Measurements from ENCODE around the gene FOXN4.
"Not testable (repeated sequence)": the region's sequence is repeated elsewhere in the genome, so short reads cannot be mapped to it uniquely, and the experiment has no call there.

Gene FOXN4

GRCh38 chr12:109308534-109309380 is at the start of gene FOXN4:
TSS of gene FOXN4 (minus strand) at chr12:109309284. CDS start at chr12:109308321, 963 bp downstream.
- DNase-seq (ENCODE audit: low spot score): no peak

- DNase-seq (ENCODE audit: low spot score): no peak
Measured at GRCh38 chr12:109358154-109358869, 49.2 kb upstream of the FOXN4 start.

GRCh38 chr12:109357032-109357431 is 47.9 kb upstream of the FOXN4 start:
- DNase-seq (ENCODE audit: low spot score): no peak

- no peak for DNase-seq (ENCODE audit: low spot score)
Measured at GRCh38 chr12:109356577-109356976, 47.5 kb upstream of the FOXN4 start.

- DNase-seq (ENCODE audit: low spot score): no peak
Measured at GRCh38 chr12:109352184-109352583, 43.1 kb upstream of the FOXN4 start.

GRCh38 chr12:109347589-109347988 is 38.5 kb upstream of the FOXN4 start, which contains the start of gene MYO1H:
TSS of gene MYO1H (plus strand) at chr12:109347900. CDS start at chr12:109347961, 61 bp downstream.
- DNase-seq (ENCODE audit: low spot score): no peak

GRCh38 chr12:109346920-109347319 is 37.8 kb upstream of the FOXN4 start:
- DNase-seq (ENCODE audit: low spot score): no peak

- DNase-seq (ENCODE audit: low spot score): no peak
Measured at GRCh38 chr12:109345428-109345827, 36.3 kb upstream of the FOXN4 start.

GRCh38 chr12:109343677-109344076 is 34.6 kb upstream of the FOXN4 start:
- no peak for DNase-seq (ENCODE audit: low spot score)

GRCh38 chr12:109336593-109336992 is 27.5 kb upstream of the FOXN4 start:
- no peak for DNase-seq (ENCODE audit: low spot score)

- no peak for DNase-seq (ENCODE audit: low spot score)
Measured at GRCh38 chr12:109334887-109335286, 25.8 kb upstream of the FOXN4 start.

- no peak for DNase-seq (ENCODE audit: low spot score)
Measured at GRCh38 chr12:109331301-109331952, 22.3 kb upstream of the FOXN4 start.

GRCh38 chr12:109330282-109331230 is 21.5 kb upstream of the FOXN4 start:
- DNase-seq (ENCODE audit: low spot score): no peak

GRCh38 chr12:109329686-109330085 is 20.6 kb upstream of the FOXN4 start:
- DNase-seq (ENCODE audit: low spot score): no peak

GRCh38 chr12:109329003-109329402 is 19.9 kb upstream of the FOXN4 start:
- no peak for DNase-seq (ENCODE audit: low spot score)

GRCh38 chr12:109321294-109321693 is 12.2 kb upstream of the FOXN4 start:
- not testable (repeated sequence) for DNase-seq (ENCODE audit: low spot score)

- DNase-seq (ENCODE audit: low spot score): no peak
Measured at GRCh38 chr12:109310247-109311125, 1.4 kb upstream of the FOXN4 start.

- no peak for DNase-seq (ENCODE audit: low spot score)
Measured at GRCh38 chr12:109309381-109310246, 530 bp upstream of the FOXN4 start.

GRCh38 chr12:109307051-109307450 is 2.0 kb downstream of the FOXN4 start:
- DNase-seq (ENCODE audit: low spot score): no peak
